Mucosa of rectum (tissue), 2 donors: Measurements from ENCODE around the gene ELOA.

Source experiments
- H3K27ac ChIP-seq, 2 donors: one replicate each; pipeline ENCODE4 v1.7.0; 2013; ENCODE audit warnings: inconsistent platforms in 2 of 2, low read depth in 2 of 2, low read length in 2 of 2
- H3K27me3 ChIP-seq, 2 donors: one replicate each; pipeline ENCODE4 v1.7.0; 2013; ENCODE audit warnings: low read length in 2 of 2; ENCODE audit not compliant: control insufficient read depth in 2 of 2, insufficient read depth in 2 of 2
- H3K36me3 ChIP-seq, 2 donors: one replicate each; pipeline ENCODE4 v1.7.0; 2013; ENCODE audit warnings: low read length in 2 of 2; ENCODE audit not compliant: control insufficient read depth in 2 of 2, insufficient read depth in 2 of 2
- H3K4me1 ChIP-seq, 2 donors: one replicate each; pipeline ENCODE4 v1.7.0; 2013; ENCODE audit warnings: low read length in 2 of 2, mild to moderate bottlenecking in 1 of 2; ENCODE audit not compliant: control insufficient read depth in 2 of 2, insufficient read depth in 2 of 2
- H3K4me3 ChIP-seq, 2 donors: one replicate each; pipeline ENCODE4 v1.7.0; 2013; ENCODE audit warnings: low read length in 2 of 2
- H3K9ac ChIP-seq, 2 donors: one replicate each; pipeline ENCODE4 v1.7.0; 2013; ENCODE audit warnings: low read length in 2 of 2, low read depth in 1 of 2, mild to moderate bottlenecking in 1 of 2
- H3K9me3 ChIP-seq, 2 donors: one replicate each; pipeline ENCODE4 v1.7.0; 2013; ENCODE audit warnings: low read length in 2 of 2; ENCODE audit not compliant: control insufficient read depth in 2 of 2
- donor health status: healthy.
- donor health status: Normal muscosa, but diverticular disease.

The ELOA gene

DNA sequence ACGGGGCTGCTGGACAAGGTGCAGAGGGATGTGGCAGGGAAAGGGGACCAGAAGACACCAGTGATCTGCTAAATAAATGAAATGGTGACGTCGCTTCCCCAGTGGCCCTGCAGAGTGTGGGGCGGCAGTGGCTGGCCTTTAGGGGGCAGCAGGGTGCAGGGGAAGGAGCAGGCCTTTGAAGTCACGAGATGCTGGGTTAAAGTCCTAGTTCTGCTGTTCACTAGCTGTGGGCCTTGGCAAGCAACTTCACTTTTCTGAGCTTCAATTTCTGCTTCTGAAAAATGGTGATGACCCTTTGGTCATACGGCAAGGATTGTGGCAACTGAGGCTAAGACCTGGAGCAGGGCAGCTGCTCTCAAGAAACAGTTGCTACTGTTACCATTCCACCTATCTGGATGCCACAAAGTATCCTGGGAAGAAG is 66.5 kb downstream of the ELOA start:
- Histone ChIP-seq H3K27me3 (no peaks in the 10 kb centered on the region), H3K9me3 (no peaks in the 10 kb centered on the region), H3K4me3 (no peak overlapping the region), H3K9ac (peak overlapping the region in 1 of 2 donors; percentile 13), H3K27ac (peak overlapping the region; percentile 53 to 65), H3K36me3 (peaks cover 27 to 33% of the 10 kb centered on the region in 2 donors), H3K4me1 (peaks cover 15 to 19% of the 10 kb centered on the region in 2 donors)

DNA sequence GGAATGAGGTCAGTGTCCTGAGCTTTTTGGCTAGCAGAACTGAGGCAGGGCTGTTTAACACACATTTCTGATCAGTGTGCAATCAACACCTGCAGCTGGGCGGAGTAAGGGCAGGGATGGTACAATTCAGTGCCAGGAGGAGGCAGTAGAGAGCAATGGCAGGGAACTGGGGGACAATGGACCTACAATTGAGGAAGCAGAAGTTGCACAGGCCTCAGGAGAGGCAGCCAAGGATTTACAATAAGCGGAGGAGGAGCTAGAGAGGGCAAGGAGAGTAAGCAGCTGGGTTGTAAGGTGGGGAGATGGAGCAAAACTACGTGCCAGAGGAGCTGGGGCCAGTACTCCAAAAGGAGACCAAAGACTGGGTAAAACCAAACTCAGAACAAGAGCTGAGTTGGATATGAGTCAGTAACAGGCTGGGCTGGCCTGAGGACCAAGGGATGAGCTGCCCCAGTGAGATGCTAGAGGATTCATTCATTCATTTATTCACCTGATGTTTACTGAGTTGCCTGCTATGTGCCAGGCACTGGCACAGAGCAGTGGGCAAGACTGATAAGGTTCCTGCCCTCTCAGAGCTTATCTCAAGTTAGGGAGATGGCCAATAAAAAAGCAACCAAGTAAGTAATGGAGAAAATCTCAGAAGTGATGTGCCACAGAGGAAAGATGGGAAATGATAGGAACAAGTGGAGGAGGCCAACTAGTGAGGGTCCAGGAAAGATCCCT is 67.7 kb downstream of the ELOA start:
- peak overlapping the region in 1 of 2 donors; percentile 14 for H3K9ac ChIP-seq
- H3K36me3 ChIP-seq: peaks cover 30 to 40% of the 10 kb centered on the region in 2 donors
- H3K27ac ChIP-seq: peak overlapping the region; percentile 53 to 65

More for the DNA sequence above, 67.7 kb downstream of the ELOA start:
- Histone ChIP-seq H3K4me1 (peaks cover 15 to 19% of the 10 kb centered on the region in 2 donors), H3K9me3 (no peaks in the 10 kb centered on the region), H3K27me3 (no peaks in the 10 kb centered on the region), H3K4me3 (no peak overlapping the region)
